ENCODE measurements around the gene KIAA0825. TPM values are rescaled to one million over a fixed set of nuclear protein-coding genes. Genes with fewer than 3 reads are reported as not detected.

The KIAA0825 gene
- total and polyA plus RNA-seq, 3 experiments from 2014 or later = 1.4 to 1.7 (median 1.5) TPM

GRCh38 chr5:94367900-94368299 is 250.5 kb downstream of the KIAA0825 start:
- no peak overlapping the region for H3K27ac ChIP-seq (ENCODE audit: low read depth, low read length)
- no peaks in the 10 kb centered on the region for H3K27me3 Mint-ChIP-seq
- H3K36me3 Mint-ChIP-seq = peaks cover 0 to 2% (median 0%) of the 10 kb centered on the region in 3 donors
- no peaks in the 10 kb centered on the region for H3K4me1 ChIP-seq (ENCODE audit: insufficient read depth, low read length)
- no peak overlapping the region for H3K27ac Mint-ChIP-seq
- H3K9me3 ChIP-seq (ENCODE audit: low read length) = no peaks in the 10 kb centered on the region
- CTCF ChIA-PET = no interaction called here
- no peaks in the 10 kb centered on the region for H3K9me3 Mint-ChIP-seq
- DNase-seq = no peak
- POLR2A ChIA-PET = no interaction called here
- H3K4me1 Mint-ChIP-seq = no peaks in the 10 kb centered on the region
- no peaks in the 10 kb centered on the region for H3K27me3 ChIP-seq (ENCODE audit: insufficient read depth, low read length, poor library complexity, severe bottlenecking)
- H3K4me3 ChIP-seq (ENCODE audit: low read length) = no peak overlapping the region
- H3K36me3 ChIP-seq (ENCODE audit: insufficient read depth, low read length) = no peaks in the 10 kb centered on the region
- H3K4me3 Mint-ChIP-seq = no peak overlapping the region

DNA sequence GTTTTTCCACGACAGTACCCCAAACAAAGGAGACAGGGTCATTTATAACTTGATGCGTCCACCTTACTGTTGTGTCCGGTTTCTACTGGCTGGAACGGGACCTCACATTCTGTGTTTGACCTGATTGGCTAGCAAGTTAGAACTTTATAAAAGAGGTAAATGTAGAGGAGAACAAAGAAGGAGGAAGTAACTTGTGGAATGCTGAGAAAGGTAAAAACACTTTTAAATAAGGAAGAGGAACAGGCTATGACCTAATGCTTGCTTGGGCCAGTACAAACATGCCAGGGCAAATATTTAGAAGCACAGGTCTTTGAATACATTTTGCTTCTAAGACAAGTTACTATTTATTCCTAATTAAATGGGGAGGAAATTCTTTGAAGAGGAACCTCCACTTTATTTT is 251.6 kb downstream of the KIAA0825 start:
- H3K27me3 Mint-ChIP-seq = no peaks in the 10 kb centered on the region
- CTCF ChIA-PET = no interaction called here
- H3K4me1 Mint-ChIP-seq = no peaks in the 10 kb centered on the region
- H3K27ac ChIP-seq (ENCODE audit: low read depth, low read length) = no peak overlapping the region
- H3K36me3 ChIP-seq (ENCODE audit: insufficient read depth, low read length) = no peaks in the 10 kb centered on the region
- no peaks in the 10 kb centered on the region for H3K9me3 Mint-ChIP-seq
- no peaks in the 10 kb centered on the region for H3K4me1 ChIP-seq (ENCODE audit: insufficient read depth, low read length)
- POLR2A ChIA-PET = no interaction called here
- no peaks in the 10 kb centered on the region for H3K9me3 ChIP-seq (ENCODE audit: low read length)
- no peak overlapping the region for H3K4me3 ChIP-seq (ENCODE audit: low read length)
- DNase-seq = no peak
- no peaks in the 10 kb centered on the region for H3K27me3 ChIP-seq (ENCODE audit: insufficient read depth, low read length, poor library complexity, severe bottlenecking)
- H3K27ac Mint-ChIP-seq = peak overlapping the region in 1 of 8 donors; percentile 43
- peaks cover 0 to 2% (median 0%) of the 10 kb centered on the region in 3 donors for H3K36me3 Mint-ChIP-seq
- no peak overlapping the region for H3K4me3 Mint-ChIP-seq

GRCh38 chr5:94362857-94363256 is 255.5 kb downstream of the KIAA0825 start:
- no peaks in the 10 kb centered on the region for H3K36me3 ChIP-seq (ENCODE audit: insufficient read depth, low read length)
- Mint-ChIP-seq H3K9me3 (no peaks in the 10 kb centered on the region), H3K4me1 (no peaks in the 10 kb centered on the region), H3K4me3 (no peak overlapping the region), H3K36me3 (peaks cover 0 to 3% (median 0%) of the 10 kb centered on the region in 3 donors), H3K27me3 (no peaks in the 10 kb centered on the region), H3K27ac (no peak overlapping the region)
- no peak for DNase-seq
- H3K27ac ChIP-seq (ENCODE audit: low read depth, low read length) = no peak overlapping the region
- no peaks in the 10 kb centered on the region for H3K9me3 ChIP-seq (ENCODE audit: low read length)
- H3K27me3 ChIP-seq (ENCODE audit: insufficient read depth, low read length, poor library complexity, severe bottlenecking) = no peaks in the 10 kb centered on the region
- no peak overlapping the region for H3K4me3 ChIP-seq (ENCODE audit: low read length)
- no peaks in the 10 kb centered on the region for H3K4me1 ChIP-seq (ENCODE audit: insufficient read depth, low read length)
- POLR2A ChIA-PET = no interaction called here
- CTCF ChIA-PET = no interaction called here

DNA sequence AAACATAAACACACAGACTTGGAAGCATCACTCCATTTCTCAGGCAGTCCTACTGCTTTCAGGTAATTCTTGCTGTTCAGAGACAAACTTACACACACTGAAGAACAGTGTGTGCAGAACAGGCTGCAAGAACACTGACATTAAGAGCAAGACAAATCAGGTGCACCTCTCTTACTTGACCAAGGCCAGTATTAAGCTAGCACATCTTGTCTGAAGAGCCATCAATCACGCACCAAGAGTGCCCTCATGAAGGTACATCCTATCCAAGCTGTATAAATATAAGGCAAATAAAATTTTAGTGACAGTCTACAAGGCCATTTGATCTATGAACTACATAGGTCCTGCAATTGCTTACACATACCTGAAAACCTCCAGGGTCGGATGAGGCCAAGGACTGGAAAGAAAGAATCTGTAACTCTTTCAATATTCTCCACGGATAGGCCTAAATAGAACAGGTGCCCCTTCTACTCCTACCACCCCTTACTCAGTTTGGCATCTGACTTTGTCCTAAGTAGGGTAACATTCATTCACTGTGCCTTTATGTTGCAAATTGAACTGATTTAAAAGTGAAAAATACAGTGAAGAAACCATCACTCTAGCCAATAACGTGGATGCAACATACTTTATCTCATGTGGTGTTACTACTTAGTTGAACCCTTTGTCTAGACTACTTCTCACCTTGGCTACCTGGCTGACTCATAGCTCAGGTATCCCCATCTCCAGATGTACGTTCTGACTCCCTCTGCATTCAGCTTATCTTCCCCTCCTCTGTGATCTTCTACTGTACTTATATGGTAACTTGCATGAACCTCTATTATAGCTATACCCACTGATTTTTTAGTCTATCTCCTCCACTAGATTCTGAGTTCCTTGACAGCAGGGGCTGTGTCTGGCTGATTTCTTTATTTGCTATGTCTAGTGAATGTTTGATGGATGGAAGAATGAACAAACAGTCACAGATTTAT is 256.3 kb downstream of the KIAA0825 start:
- H3K9me3 Mint-ChIP-seq = no peaks in the 10 kb centered on the region
- H3K4me1 ChIP-seq (ENCODE audit: insufficient read depth, low read length) = no peaks in the 10 kb centered on the region
- no peaks in the 10 kb centered on the region for H3K9me3 ChIP-seq (ENCODE audit: low read length)
- H3K4me3 Mint-ChIP-seq = no peak overlapping the region
- ChIA-PET POLR2A (no interaction called here), CTCF (no interaction called here)
- peaks cover 0 to 3% (median 0%) of the 10 kb centered on the region in 3 donors for H3K36me3 Mint-ChIP-seq
- no peak overlapping the region for H3K27ac ChIP-seq (ENCODE audit: low read depth, low read length)
- H3K27me3 ChIP-seq (ENCODE audit: insufficient read depth, low read length, poor library complexity, severe bottlenecking) = no peaks in the 10 kb centered on the region
- no peaks in the 10 kb centered on the region for H3K36me3 ChIP-seq (ENCODE audit: insufficient read depth, low read length)
- H3K4me1 Mint-ChIP-seq = no peaks in the 10 kb centered on the region
- H3K4me3 ChIP-seq (ENCODE audit: low read length) = no peak overlapping the region
- no peaks in the 10 kb centered on the region for H3K27me3 Mint-ChIP-seq
- no peak for DNase-seq
- no peak overlapping the region for H3K27ac Mint-ChIP-seq

GRCh38 chr5:94361161-94361560 is 257.2 kb downstream of the KIAA0825 start:
- POLR2A ChIA-PET = no interaction called here
- H3K27me3 Mint-ChIP-seq = no peaks in the 10 kb centered on the region
- H3K4me3 ChIP-seq (ENCODE audit: low read length) = no peak overlapping the region

DNA sequence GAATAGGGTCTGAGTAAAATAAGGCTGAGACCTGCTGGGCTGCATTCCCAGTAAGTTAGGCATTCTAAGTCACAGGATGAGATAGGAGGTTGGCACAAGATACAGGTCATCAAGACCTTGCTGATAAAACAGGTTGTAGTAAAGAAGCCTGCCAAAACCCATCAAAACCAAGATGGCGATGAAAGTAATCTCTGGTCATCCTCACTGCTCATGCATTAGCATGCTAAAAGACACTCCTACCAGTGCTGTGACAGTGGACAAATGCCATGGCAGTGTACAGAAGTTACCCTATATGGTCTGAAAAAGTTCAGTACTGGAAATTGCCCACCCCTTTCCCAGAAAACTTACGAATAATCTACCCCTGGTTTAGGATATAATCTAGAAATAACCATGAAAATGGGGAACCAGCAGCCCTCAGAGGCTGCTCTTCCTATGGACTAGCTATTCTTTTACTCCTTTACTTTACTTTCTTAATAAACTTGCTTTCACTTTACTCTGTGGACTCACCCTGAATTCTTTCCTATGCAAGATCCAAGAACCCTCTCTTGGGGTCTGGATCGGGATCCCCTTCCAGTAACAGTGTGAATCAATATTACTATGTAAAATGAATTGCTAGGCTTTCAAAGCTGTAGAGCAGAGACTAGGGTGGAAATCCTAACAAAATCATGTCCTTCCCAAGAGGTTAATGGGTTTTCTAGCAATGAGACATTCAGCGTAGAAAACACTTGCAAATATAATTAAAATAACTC is 257.8 kb downstream of the KIAA0825 start:
- H3K4me1 ChIP-seq (ENCODE audit: insufficient read depth, low read length) = no peaks in the 10 kb centered on the region
- H3K27ac ChIP-seq (ENCODE audit: low read depth, low read length) = no peak overlapping the region
- POLR2A ChIA-PET = no interaction called here
- CTCF ChIA-PET = no interaction called here
- Mint-ChIP-seq H3K4me1 (no peaks in the 10 kb centered on the region), H3K4me3 (no peak overlapping the region), H3K27ac (peak overlapping the region in 1 of 8 donors; percentile 39), H3K36me3 (peaks cover 0 to 3% (median 0%) of the 10 kb centered on the region in 3 donors), H3K27me3 (no peaks in the 10 kb centered on the region), H3K9me3 (no peaks in the 10 kb centered on the region)
- H3K9me3 ChIP-seq (ENCODE audit: low read length) = no peaks in the 10 kb centered on the region
- no peak for DNase-seq
- H3K27me3 ChIP-seq (ENCODE audit: insufficient read depth, low read length, poor library complexity, severe bottlenecking) = no peaks in the 10 kb centered on the region
- H3K36me3 ChIP-seq (ENCODE audit: insufficient read depth, low read length) = no peaks in the 10 kb centered on the region
- no peak overlapping the region for H3K4me3 ChIP-seq (ENCODE audit: low read length)

More at GRCh38 chr5:94361161-94361560, 257.2 kb downstream of the KIAA0825 start:
- Mint-ChIP-seq H3K36me3 (peaks cover 0 to 3% (median 0%) of the 10 kb centered on the region in 3 donors), H3K4me3 (no peak overlapping the region), H3K9me3 (no peaks in the 10 kb centered on the region), H3K27ac (no peak overlapping the region), H3K4me1 (no peaks in the 10 kb centered on the region)
- no peaks in the 10 kb centered on the region for H3K36me3 ChIP-seq (ENCODE audit: insufficient read depth, low read length)
- H3K27ac ChIP-seq (ENCODE audit: low read depth, low read length) = no peak overlapping the region
- no peaks in the 10 kb centered on the region for H3K9me3 ChIP-seq (ENCODE audit: low read length)
- CTCF ChIA-PET = no interaction called here
- H3K27me3 ChIP-seq (ENCODE audit: insufficient read depth, low read length, poor library complexity, severe bottlenecking) = no peaks in the 10 kb centered on the region
- DNase-seq = no peak
- no peaks in the 10 kb centered on the region for H3K4me1 ChIP-seq (ENCODE audit: insufficient read depth, low read length)

DNA sequence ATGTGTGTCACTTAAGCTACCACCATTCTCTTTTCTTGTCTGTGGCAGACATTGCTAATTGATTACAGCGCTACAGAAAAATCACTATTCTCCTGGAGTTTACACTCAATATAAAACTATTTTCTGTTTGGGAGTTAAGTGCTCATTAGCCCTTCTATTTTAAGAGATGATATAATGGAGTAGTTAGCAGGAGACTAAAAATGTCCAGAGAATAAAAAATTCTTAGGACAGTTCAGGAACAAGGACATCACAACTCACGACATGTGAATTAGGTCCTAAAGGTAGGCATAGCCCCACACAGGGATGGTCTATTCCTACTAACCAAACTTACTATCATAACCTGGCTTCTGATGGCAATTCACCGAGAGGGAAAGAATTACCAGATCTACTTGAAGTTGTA is 258.5 kb downstream of the KIAA0825 start:
- H3K27me3 Mint-ChIP-seq = no peaks in the 10 kb centered on the region
- CTCF ChIA-PET = no interaction called here
- Histone ChIP-seq H3K27ac (ENCODE audit: low read depth, low read length) (no peak overlapping the region), H3K9me3 (ENCODE audit: low read length) (no peaks in the 10 kb centered on the region), H3K4me3 (ENCODE audit: low read length) (no peak overlapping the region), H3K36me3 (ENCODE audit: insufficient read depth, low read length) (no peaks in the 10 kb centered on the region), H3K27me3 (ENCODE audit: insufficient read depth, low read length, poor library complexity, severe bottlenecking) (no peaks in the 10 kb centered on the region), H3K4me1 (ENCODE audit: insufficient read depth, low read length) (no peaks in the 10 kb centered on the region)
- H3K36me3 Mint-ChIP-seq = peaks cover 0 to 1% (median 0%) of the 10 kb centered on the region in 3 donors
- H3K9me3 Mint-ChIP-seq = no peaks in the 10 kb centered on the region
- no peaks in the 10 kb centered on the region for H3K4me1 Mint-ChIP-seq
- no peak for DNase-seq
- H3K27ac Mint-ChIP-seq = no peak overlapping the region
- no peak overlapping the region for H3K4me3 Mint-ChIP-seq
- POLR2A ChIA-PET = no interaction called here

DNA sequence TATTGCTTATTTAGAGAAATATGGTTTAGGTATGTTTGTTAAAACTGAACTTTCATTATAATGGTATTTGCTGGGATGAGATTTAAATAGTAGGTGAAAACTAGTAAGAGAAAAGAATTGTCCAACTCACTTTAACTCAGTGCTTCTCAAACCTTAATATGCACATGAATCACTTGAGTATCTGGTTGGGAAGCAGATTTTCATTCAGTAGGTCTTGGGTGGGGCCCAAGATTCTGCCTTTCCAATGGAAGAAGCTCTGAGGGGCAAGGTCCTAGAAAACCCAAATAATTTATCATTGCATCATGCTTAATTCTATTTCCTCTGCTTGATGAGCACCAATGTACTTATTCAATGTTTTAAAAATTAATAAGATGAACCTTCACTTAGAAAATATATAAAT is 262.6 kb downstream of the KIAA0825 start:
- no peak overlapping the region for H3K4me3 Mint-ChIP-seq
- Histone ChIP-seq H3K27ac (ENCODE audit: low read depth, low read length) (no peak overlapping the region), H3K36me3 (ENCODE audit: insufficient read depth, low read length) (no peaks in the 10 kb centered on the region), H3K27me3 (ENCODE audit: insufficient read depth, low read length, poor library complexity, severe bottlenecking) (no peaks in the 10 kb centered on the region), H3K9me3 (ENCODE audit: low read length) (no peaks in the 10 kb centered on the region), H3K4me3 (ENCODE audit: low read length) (no peak overlapping the region), H3K4me1 (ENCODE audit: insufficient read depth, low read length) (no peaks in the 10 kb centered on the region)
- H3K9me3 Mint-ChIP-seq = no peaks in the 10 kb centered on the region
- POLR2A ChIA-PET = no interaction called here
- peaks cover 0 to 4% (median 0%) of the 10 kb centered on the region in 3 donors for H3K36me3 Mint-ChIP-seq
- H3K27me3 Mint-ChIP-seq = no peaks in the 10 kb centered on the region
- CTCF ChIA-PET = no interaction called here
- no peak for DNase-seq
- no peaks in the 10 kb centered on the region for H3K4me1 Mint-ChIP-seq
- H3K27ac Mint-ChIP-seq = no peak overlapping the region

Measured in CD8-positive, alpha-beta memory T cell (primary cell).